IPS-20b (cell line): ENCODE results near the gene C1orf174.

Source experiments
- H3K27ac ChIP-seq: one replicate; pipeline ENCODE4 v1.5.1; 2013; ENCODE audit warnings: low read length
- H3K27me3 ChIP-seq: 2 replicates; pipeline ENCODE4 v1.6.1; 2013; ENCODE audit warnings: mild to moderate bottlenecking, low read length, inconsistent platforms; ENCODE audit not compliant: insufficient read depth
- H3K36me3 ChIP-seq: 2 replicates; pipeline ENCODE4 v1.6.1; 2013; ENCODE audit warnings: low read depth, mild to moderate bottlenecking, inconsistent platforms, low read length, moderate library complexity; ENCODE audit not compliant: insufficient read depth
- H3K4me1 ChIP-seq: 2 replicates; pipeline ENCODE4 v1.6.1; 2013; ENCODE audit warnings: mild to moderate bottlenecking, control low read depth, inconsistent platforms, low read length, moderate library complexity; ENCODE audit not compliant: insufficient read depth
- H3K4me3 ChIP-seq: 2 replicates; pipeline ENCODE4 v1.5.1; 2013; ENCODE audit warnings: mild to moderate bottlenecking, low read length, inconsistent platforms
- H3K9ac ChIP-seq: 2 replicates; pipeline ENCODE4 v1.6.1; 2013; ENCODE audit warnings: low read depth, mild to moderate bottlenecking, inconsistent platforms, low read length, moderate library complexity
- H3K9me3 ChIP-seq: 2 replicates; pipeline ENCODE4 v1.6.1; 2013; ENCODE audit warnings: mild to moderate bottlenecking, low read depth, low read length, inconsistent platforms; ENCODE audit not compliant: insufficient read depth

The C1orf174 gene

GRCh38 chr1:3900150-3900968, at the start of gene C1orf174:
C1orf174 (minus strand) TSS chr1:3900272; CDS start chr1:3900186, 86 bp downstream.
- Histone ChIP-seq H3K27ac (peak within 1 kb of the TSS; percentile 92), H3K9me3 (no peaks in the 10 kb centered on the region), H3K4me3 (peak within 1 kb of the TSS; percentile 93), H3K9ac (peak within 1 kb of the TSS; percentile 95), H3K36me3 (peaks cover under 1% of the 10 kb centered on the region; the same call in 1 of the 2 replicates), H3K4me1 (peaks cover 4% of the 10 kb centered on the region; the same call in 1 of the 2 replicates), H3K27me3 (no peaks in the 10 kb centered on the region)

GRCh38 chr1:3948344-3948743, 48.3 kb upstream of the C1orf174 start:
- Histone ChIP-seq H3K9me3 (peaks cover 5% of the 10 kb centered on the region), H3K4me1 (peaks cover 3% of the 10 kb centered on the region; the same call in 1 of the 2 replicates), H3K4me3 (no peak overlapping the region), H3K27me3 (no peaks in the 10 kb centered on the region; the same call in 1 of the 2 replicates), H3K36me3 (no peaks in the 10 kb centered on the region), H3K27ac (no peak overlapping the region), H3K9ac (no peak overlapping the region)

GRCh38 chr1:3945916-3946840, 46.1 kb upstream of the C1orf174 start:
- no peak overlapping the region for H3K27ac ChIP-seq
- no peak overlapping the region for H3K9ac ChIP-seq
- H3K4me1 ChIP-seq: peaks cover 3% of the 10 kb centered on the region; the same call in 1 of the 2 replicates
- H3K36me3 ChIP-seq: no peaks in the 10 kb centered on the region
- peaks cover 5% of the 10 kb centered on the region for H3K9me3 ChIP-seq
- H3K4me3 ChIP-seq: no peak overlapping the region
- H3K27me3 ChIP-seq: no peaks in the 10 kb centered on the region

GRCh38 chr1:3945222-3945621, 45.1 kb upstream of the C1orf174 start:
- H3K36me3 ChIP-seq: no peaks in the 10 kb centered on the region
- no peak overlapping the region for H3K27ac ChIP-seq
- H3K4me1 ChIP-seq: peaks cover 3% of the 10 kb centered on the region; the same call in 1 of the 2 replicates
- peaks cover 5% of the 10 kb centered on the region for H3K9me3 ChIP-seq
- H3K4me3 ChIP-seq: no peak overlapping the region
- no peaks in the 10 kb centered on the region for H3K27me3 ChIP-seq
- no peak overlapping the region for H3K9ac ChIP-seq

- H3K4me3 ChIP-seq: no peak overlapping the region
- no peak overlapping the region for H3K9ac ChIP-seq
- no peak overlapping the region for H3K27ac ChIP-seq
- H3K27me3 ChIP-seq: no peaks in the 10 kb centered on the region
- no peaks in the 10 kb centered on the region for H3K36me3 ChIP-seq
- H3K9me3 ChIP-seq: peaks cover 5% of the 10 kb centered on the region
- H3K4me1 ChIP-seq: peaks cover 3% of the 10 kb centered on the region; the same call in 1 of the 2 replicates
Observed at GRCh38 chr1:3944578-3945125, 44.6 kb upstream of the C1orf174 start.

GRCh38 chr1:3943806-3944577, 43.9 kb upstream of the C1orf174 start:
- Histone ChIP-seq H3K9me3 (peaks cover 1% of the 10 kb centered on the region), H3K27ac (no peak overlapping the region), H3K36me3 (no peaks in the 10 kb centered on the region), H3K9ac (no peak overlapping the region), H3K4me3 (no peak overlapping the region), H3K4me1 (peaks cover 3% of the 10 kb centered on the region; the same call in 1 of the 2 replicates), H3K27me3 (no peaks in the 10 kb centered on the region)

GRCh38 chr1:3943123-3943431, 43.0 kb upstream of the C1orf174 start:
- no peak overlapping the region for H3K27ac ChIP-seq
- peaks cover 3% of the 10 kb centered on the region; the same call in 1 of the 2 replicates for H3K4me1 ChIP-seq
- H3K9ac ChIP-seq: no peak overlapping the region
- no peaks in the 10 kb centered on the region for H3K36me3 ChIP-seq
- H3K4me3 ChIP-seq: no peak overlapping the region
- H3K9me3 ChIP-seq: peaks cover under 1% of the 10 kb centered on the region
- no peaks in the 10 kb centered on the region for H3K27me3 ChIP-seq

- no peaks in the 10 kb centered on the region for H3K36me3 ChIP-seq
- no peaks in the 10 kb centered on the region for H3K27me3 ChIP-seq
- H3K27ac ChIP-seq: no peak overlapping the region
- H3K9me3 ChIP-seq: peaks cover 3% of the 10 kb centered on the region
- H3K4me1 ChIP-seq: peaks cover 3% of the 10 kb centered on the region; the same call in 1 of the 2 replicates
- no peak overlapping the region for H3K9ac ChIP-seq
- H3K4me3 ChIP-seq: no peak overlapping the region
Observed at GRCh38 chr1:3942416-3943122, 42.5 kb upstream of the C1orf174 start.

- Histone ChIP-seq H3K4me3 (no peak overlapping the region), H3K36me3 (no peaks in the 10 kb centered on the region), H3K4me1 (peaks cover 3% of the 10 kb centered on the region; the same call in 1 of the 2 replicates), H3K9ac (no peak overlapping the region), H3K27me3 (no peaks in the 10 kb centered on the region), H3K9me3 (peaks cover 7% of the 10 kb centered on the region), H3K27ac (no peak overlapping the region)
Observed at GRCh38 chr1:3940754-3941345, 40.8 kb upstream of the C1orf174 start.

GRCh38 chr1:3940081-3940753, 40.1 kb upstream of the C1orf174 start:
- H3K36me3 ChIP-seq: no peaks in the 10 kb centered on the region
- H3K27me3 ChIP-seq: no peaks in the 10 kb centered on the region
- H3K27ac ChIP-seq: no peak overlapping the region
- no peak overlapping the region for H3K9ac ChIP-seq
- H3K9me3 ChIP-seq: peaks cover 12% of the 10 kb centered on the region
- peaks cover 3% of the 10 kb centered on the region; the same call in 1 of the 2 replicates for H3K4me1 ChIP-seq
- no peak overlapping the region for H3K4me3 ChIP-seq
